Activated CD4-positive, alpha-beta T cell treated with anti-CD3 and anti-CD28 coated beads, Interleukin-2, amount 10 ng/mL, durations not matched to agents 24 days and 14 days (primary cell): ENCODE data around the gene SKAP1. TPM values are rescaled to one million over a fixed set of nuclear protein-coding genes. Genes with fewer than 3 reads are reported as not detected.

ENCODE experiments used
- DNase-seq: peaks from one replicate; pipeline ENCODE4 v3.0.0; 2022
- H3K27ac Mint-ChIP-seq: one replicate; pipeline ENCODE4 v1.8.0; 2022; ENCODE audit warnings: mild to moderate bottlenecking, mixed read lengths
- H3K27me3 Mint-ChIP-seq: one replicate; pipeline ENCODE4 v1.8.0; 2022; ENCODE audit warnings: mixed read lengths
- H3K36me3 Mint-ChIP-seq: one replicate; pipeline ENCODE4 v1.8.0; 2022; ENCODE audit warnings: low read depth, mild to moderate bottlenecking, mixed read lengths
- H3K4me1 Mint-ChIP-seq: one replicate; pipeline ENCODE4 v1.8.0; 2021; ENCODE audit warnings: mixed read lengths
- H3K4me3 Mint-ChIP-seq: one replicate; pipeline ENCODE4 v1.8.0; 2022; ENCODE audit warnings: mild to moderate bottlenecking, moderate library complexity, mixed read lengths
- H3K9me3 Mint-ChIP-seq: one replicate; pipeline ENCODE4 v1.8.0; 2021; ENCODE audit warnings: mixed read lengths
- intact Hi-C: fragments of 100-400 bp; cut with micrococcal nuclease; formaldehyde crosslinking; loops from one replicate; pipeline ENCODE4 v1.15.1; 2023
- total RNA-seq: library from RNA; stranded (reverse); gene quantifications from 2 replicates; pipeline ENCODE4 v1.2.3, GENCODE V29; 2022

SKAP1 gene
- total RNA-seq, 1 donor from 2014 or later = 59.3 TPM

DNA sequence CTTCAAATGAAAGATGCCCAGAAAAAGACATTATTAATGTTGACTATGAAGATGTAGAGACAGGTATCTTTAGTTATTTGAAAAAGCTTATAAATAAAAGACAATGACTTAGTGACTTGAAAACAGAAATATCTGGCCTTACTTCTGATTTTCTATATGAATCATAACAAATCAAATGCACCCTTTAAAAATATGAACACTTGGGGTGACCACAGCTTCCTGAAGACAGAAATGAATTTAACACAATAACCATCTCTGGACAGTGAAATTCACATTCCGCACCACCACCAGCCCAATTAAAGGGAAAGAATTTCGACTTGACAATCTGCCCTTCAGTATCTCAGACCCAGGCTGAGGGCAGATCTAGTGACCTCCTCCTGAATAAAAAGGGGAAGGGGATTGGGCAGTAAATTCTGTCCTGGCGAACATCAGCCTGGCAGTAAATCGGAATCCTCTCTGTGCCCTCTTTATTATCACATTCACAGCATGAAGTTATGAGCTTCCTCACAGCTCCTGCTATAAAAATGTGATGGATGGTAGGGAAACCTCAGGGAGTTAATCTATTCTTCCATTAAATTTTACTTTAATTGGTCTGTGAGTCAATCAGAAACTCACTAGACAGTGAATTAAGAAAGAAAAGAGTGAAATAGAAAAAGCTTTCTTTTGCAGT, 190.9 kb downstream of the SKAP1 start:
- intact Hi-C loops = no loop called here
- DNase-seq = no peak
- Mint-ChIP-seq H3K4me1 (peaks cover 42% of the 10 kb centered on the region), H3K27ac (no peak overlapping the region), H3K9me3 (peaks cover 4% of the 10 kb centered on the region), H3K36me3 (peaks cover 18% of the 10 kb centered on the region), H3K4me3 (no peak overlapping the region), H3K27me3 (no peaks in the 10 kb centered on the region)

- intact Hi-C loops = no loop called here
- DNase-seq = no peak
- Mint-ChIP-seq H3K9me3 (peaks cover 4% of the 10 kb centered on the region), H3K4me1 (peaks cover 32% of the 10 kb centered on the region), H3K4me3 (no peak overlapping the region), H3K36me3 (peaks cover 22% of the 10 kb centered on the region), H3K27me3 (no peaks in the 10 kb centered on the region), H3K27ac (no peak overlapping the region)
Measured at GRCh38 chr17:48237456-48237855, 192.6 kb downstream of the SKAP1 start.

DNA sequence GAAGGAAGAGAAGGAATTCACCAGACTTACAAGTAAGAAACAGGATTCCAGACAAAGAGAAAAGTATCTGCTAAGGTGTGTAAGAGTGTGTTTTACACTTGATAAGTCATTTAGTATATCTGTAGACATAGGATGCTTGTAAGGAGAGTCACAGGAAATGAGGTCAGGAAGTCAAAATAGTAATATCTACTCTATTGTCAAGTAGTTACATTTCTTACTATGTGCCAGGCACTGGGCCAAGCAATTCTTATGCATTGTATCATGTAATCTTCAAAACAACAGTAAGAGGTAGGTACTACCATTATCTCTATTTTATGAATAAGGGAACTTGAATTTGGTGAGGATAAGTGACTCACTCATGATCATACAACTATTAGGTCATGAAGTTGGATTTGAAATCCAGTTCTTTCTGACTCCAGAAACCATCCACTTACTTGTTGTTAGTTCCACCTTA, 193.3 kb downstream of the SKAP1 start:
- peaks cover 25% of the 10 kb centered on the region for H3K36me3 Mint-ChIP-seq
- H3K4me3 Mint-ChIP-seq = no peak overlapping the region
- peaks cover 4% of the 10 kb centered on the region for H3K9me3 Mint-ChIP-seq
- H3K27me3 Mint-ChIP-seq = no peaks in the 10 kb centered on the region
- H3K27ac Mint-ChIP-seq = no peak overlapping the region
- peaks cover 30% of the 10 kb centered on the region for H3K4me1 Mint-ChIP-seq
- no peak for DNase-seq
- intact Hi-C loops = no loop called here

DNA sequence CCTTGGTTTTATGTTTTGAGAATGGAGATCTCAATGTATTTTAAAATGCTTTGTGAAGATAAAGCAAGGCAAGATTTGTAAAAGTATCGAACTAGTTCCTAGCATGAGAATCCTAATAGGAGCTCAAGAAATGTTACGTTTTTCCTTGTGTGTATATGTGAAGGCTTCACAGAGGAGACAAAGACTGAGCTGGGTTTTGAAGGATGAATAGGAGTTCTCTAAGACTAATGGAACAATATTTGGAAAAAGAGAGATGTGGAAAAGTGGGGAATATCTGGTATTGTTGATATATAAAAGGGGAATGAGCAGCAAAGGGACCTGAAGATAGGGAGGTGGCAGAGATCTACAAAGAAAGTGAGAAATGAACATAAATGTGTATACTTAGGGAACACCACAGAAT, 195.1 kb downstream of the SKAP1 start:
- Mint-ChIP-seq H3K4me1 (peaks cover 19% of the 10 kb centered on the region), H3K4me3 (no peak overlapping the region), H3K36me3 (peaks cover 22% of the 10 kb centered on the region), H3K27me3 (no peaks in the 10 kb centered on the region), H3K9me3 (peaks cover 4% of the 10 kb centered on the region), H3K27ac (no peak overlapping the region)
- intact Hi-C loops = no loop called here
- DNase-seq = no peak

GRCh38 chr17:48231995-48232959, 197.7 kb downstream of the SKAP1 start:
- H3K4me3 Mint-ChIP-seq = no peak overlapping the region
- H3K36me3 Mint-ChIP-seq = peaks cover 16% of the 10 kb centered on the region
- peaks cover under 1% of the 10 kb centered on the region for H3K9me3 Mint-ChIP-seq
- peaks cover 10% of the 10 kb centered on the region for H3K4me1 Mint-ChIP-seq
- DNase-seq = no peak
- H3K27ac Mint-ChIP-seq = no peak overlapping the region
- no peaks in the 10 kb centered on the region for H3K27me3 Mint-ChIP-seq
- intact Hi-C loops = no loop called here

DNA sequence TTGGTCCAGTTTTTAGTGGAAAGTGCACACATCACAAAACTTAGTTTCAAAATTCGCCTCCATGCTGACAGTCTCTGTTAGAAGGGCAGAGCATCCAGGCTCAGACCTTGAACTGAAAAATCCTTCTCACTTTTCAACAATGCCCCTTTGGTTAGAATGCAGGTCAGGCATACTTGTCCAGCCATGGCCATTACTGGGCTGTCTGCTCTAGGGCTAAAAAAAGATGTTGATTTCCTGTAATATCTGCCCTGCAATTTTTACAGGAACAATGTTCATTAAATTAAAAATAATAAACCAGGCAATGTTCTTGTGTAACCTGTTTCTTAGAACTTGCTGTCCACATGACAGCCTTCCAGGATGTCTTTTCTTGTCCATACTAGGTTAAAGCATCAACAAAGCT, 200.1 kb downstream of the SKAP1 start:
- Mint-ChIP-seq H3K9me3 (no peaks in the 10 kb centered on the region), H3K36me3 (peaks cover 18% of the 10 kb centered on the region), H3K4me3 (no peak overlapping the region), H3K27me3 (no peaks in the 10 kb centered on the region), H3K4me1 (peaks cover 12% of the 10 kb centered on the region), H3K27ac (no peak overlapping the region)
- intact Hi-C loops = no loop called here
- DNase-seq = no peak

- Mint-ChIP-seq H3K27me3 (no peaks in the 10 kb centered on the region), H3K36me3 (peaks cover 17% of the 10 kb centered on the region), H3K27ac (no peak overlapping the region), H3K9me3 (no peaks in the 10 kb centered on the region), H3K4me3 (no peak overlapping the region), H3K4me1 (peaks cover 19% of the 10 kb centered on the region)
- intact Hi-C loops = no loop called here
- no peak for DNase-seq
Measured at GRCh38 chr17:48228720-48229119, 201.3 kb downstream of the SKAP1 start.

DNA sequence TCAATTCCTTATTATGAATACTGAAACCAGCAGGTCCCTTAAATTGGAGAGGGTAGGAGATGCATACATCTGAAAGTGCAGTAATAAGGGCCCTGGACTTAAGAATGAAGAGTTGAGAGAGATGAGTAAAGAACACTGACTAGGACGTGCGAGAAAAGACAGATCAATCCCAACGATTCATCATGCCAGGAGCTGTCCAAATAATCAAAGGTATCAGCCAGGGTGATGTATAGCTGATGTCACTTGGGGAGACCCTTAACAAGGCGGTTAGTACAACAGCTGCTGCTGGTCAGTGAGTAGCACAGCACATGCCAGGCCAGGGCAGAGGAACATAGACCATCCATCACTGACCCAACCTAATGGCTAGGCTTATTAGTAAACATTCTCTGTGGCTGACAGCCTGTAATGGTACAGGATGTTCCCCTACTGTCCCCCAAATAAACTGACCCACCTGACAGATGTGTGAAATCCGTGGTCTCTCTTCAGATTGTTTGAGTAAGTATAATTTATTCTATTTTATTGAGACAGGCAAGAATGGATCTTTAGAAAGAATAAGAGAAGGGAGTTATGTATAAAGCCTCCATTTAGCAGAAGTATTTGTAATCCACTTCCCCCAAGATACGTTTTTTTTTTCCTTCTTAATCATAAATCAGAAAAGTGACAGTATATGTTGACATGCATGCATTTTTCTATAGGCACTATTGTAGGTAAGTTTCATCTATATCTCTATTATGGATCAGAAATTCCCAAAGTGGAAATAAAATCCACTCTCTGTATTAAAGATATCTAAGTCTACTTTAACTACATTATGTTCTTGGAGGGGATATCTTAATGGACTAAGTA, 204.1 kb downstream of the SKAP1 start:
- no peak overlapping the region for H3K27ac Mint-ChIP-seq
- intact Hi-C loops = no loop called here

GRCh38 chr17:48223945-48224344, 206.1 kb downstream of the SKAP1 start:
- DNase-seq = no peak
- Mint-ChIP-seq H3K36me3 (peaks cover 7% of the 10 kb centered on the region), H3K9me3 (no peaks in the 10 kb centered on the region), H3K4me1 (peaks cover 15% of the 10 kb centered on the region), H3K4me3 (no peak overlapping the region), H3K27ac (no peak overlapping the region), H3K27me3 (no peaks in the 10 kb centered on the region)
- intact Hi-C loops = no loop called here

More for the DNA sequence above, 204.1 kb downstream of the SKAP1 start:
- H3K4me1 Mint-ChIP-seq = peaks cover 17% of the 10 kb centered on the region
- H3K9me3 Mint-ChIP-seq = no peaks in the 10 kb centered on the region
- peaks cover 10% of the 10 kb centered on the region for H3K36me3 Mint-ChIP-seq
- no peaks in the 10 kb centered on the region for H3K27me3 Mint-ChIP-seq
- no peak overlapping the region for H3K4me3 Mint-ChIP-seq
- DNase-seq = no peak

GRCh38 chr17:48219617-48220016, 210.4 kb downstream of the SKAP1 start:
- H3K4me3 Mint-ChIP-seq = no peak overlapping the region
- no peak for DNase-seq
- H3K27ac Mint-ChIP-seq = no peak overlapping the region
- peaks cover 4% of the 10 kb centered on the region for H3K36me3 Mint-ChIP-seq
- H3K27me3 Mint-ChIP-seq = no peaks in the 10 kb centered on the region
- intact Hi-C loops = no loop called here
- peaks cover 9% of the 10 kb centered on the region for H3K4me1 Mint-ChIP-seq
- no peaks in the 10 kb centered on the region for H3K9me3 Mint-ChIP-seq

- intact Hi-C loops = no loop called here
- DNase-seq = no peak
- Mint-ChIP-seq H3K9me3 (no peaks in the 10 kb centered on the region), H3K4me3 (no peak overlapping the region), H3K36me3 (peaks cover 11% of the 10 kb centered on the region), H3K27me3 (no peaks in the 10 kb centered on the region), H3K27ac (no peak overlapping the region), H3K4me1 (peaks cover 3% of the 10 kb centered on the region)
Measured at GRCh38 chr17:48215583-48216139, 214.4 kb downstream of the SKAP1 start.

DNA sequence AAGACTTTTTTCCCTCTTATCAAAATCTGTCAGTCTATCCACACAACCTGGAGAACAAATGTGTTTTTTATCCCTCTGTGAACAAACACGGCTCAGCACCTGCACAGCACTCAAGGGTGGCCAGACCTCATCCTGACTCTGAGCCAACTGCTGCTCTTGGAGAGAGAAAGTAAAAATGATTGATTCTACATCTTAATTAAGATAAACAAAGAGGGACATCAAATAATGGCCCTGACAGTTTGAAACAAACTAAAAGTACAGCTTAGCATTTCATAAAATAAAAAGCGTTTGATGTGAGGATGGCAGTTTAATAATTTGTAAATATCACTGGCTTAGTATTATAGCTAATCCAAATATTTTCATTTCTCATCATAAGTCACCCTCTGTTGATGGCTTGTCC, 216.2 kb downstream of the SKAP1 start:
- Mint-ChIP-seq H3K9me3 (no peaks in the 10 kb centered on the region), H3K4me1 (peaks cover 3% of the 10 kb centered on the region), H3K4me3 (no peak overlapping the region), H3K27me3 (no peaks in the 10 kb centered on the region), H3K27ac (no peak overlapping the region), H3K36me3 (peaks cover 13% of the 10 kb centered on the region)
- no peak for DNase-seq
- intact Hi-C loops = no loop called here

GRCh38 chr17:48211787-48212186, 218.2 kb downstream of the SKAP1 start:
- no peaks in the 10 kb centered on the region for H3K9me3 Mint-ChIP-seq
- H3K4me3 Mint-ChIP-seq = no peak overlapping the region
- intact Hi-C loops = no loop called here
- H3K36me3 Mint-ChIP-seq = peaks cover 9% of the 10 kb centered on the region
- no peak overlapping the region for H3K27ac Mint-ChIP-seq
- H3K4me1 Mint-ChIP-seq = no peaks in the 10 kb centered on the region
- H3K27me3 Mint-ChIP-seq = no peaks in the 10 kb centered on the region
- no peak for DNase-seq
